SKM-1 (cell line): ENCODE measurements around the gene SWT1.

Experiments
- DNase-seq: peaks from one replicate; lab custom pipeline; 2025; ENCODE audit not compliant: unreplicated experiment; lab: John Stamatoyannopoulos, UW

SWT1 gene, protein sequence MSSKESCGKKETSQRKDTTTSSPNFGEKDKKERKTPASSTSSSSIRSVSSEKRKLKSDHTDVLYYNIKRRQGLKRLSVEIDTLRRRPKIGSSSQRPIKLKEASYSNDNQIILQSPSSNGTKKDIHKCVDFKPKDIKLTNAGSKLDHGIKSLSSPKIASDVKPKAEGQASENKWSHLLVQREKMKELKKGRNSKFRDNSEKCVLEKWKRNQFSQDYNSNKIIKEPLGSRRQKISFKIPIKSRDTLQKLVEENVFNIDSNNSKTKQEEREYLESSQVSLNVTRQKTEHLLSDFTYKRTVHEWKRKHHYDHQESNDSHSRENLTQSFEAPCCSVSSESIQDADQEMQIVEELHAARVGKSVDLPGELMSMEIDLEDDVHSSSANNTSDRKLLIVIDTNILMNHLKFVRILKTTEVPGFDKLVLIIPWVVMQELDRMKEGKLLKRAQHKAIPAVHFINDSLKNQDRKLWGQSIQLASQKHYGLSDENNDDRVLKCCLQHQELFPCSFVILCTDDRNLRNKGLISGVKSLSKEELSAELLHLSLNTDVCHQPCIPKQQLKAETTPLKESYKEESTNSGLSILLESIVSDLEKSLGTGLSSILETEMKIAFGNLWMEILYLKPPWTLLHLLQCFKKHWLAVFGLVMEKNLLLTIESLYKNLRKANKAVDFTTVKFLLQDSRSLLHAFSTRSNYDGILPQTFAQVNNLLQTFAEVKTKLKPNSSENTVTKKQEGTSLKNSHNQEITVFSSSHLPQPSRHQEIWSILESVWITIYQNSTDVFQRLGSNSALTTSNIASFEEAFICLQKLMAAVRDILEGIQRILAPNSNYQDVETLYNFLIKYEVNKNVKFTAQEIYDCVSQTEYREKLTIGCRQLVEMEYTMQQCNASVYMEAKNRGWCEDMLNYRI

DNA sequence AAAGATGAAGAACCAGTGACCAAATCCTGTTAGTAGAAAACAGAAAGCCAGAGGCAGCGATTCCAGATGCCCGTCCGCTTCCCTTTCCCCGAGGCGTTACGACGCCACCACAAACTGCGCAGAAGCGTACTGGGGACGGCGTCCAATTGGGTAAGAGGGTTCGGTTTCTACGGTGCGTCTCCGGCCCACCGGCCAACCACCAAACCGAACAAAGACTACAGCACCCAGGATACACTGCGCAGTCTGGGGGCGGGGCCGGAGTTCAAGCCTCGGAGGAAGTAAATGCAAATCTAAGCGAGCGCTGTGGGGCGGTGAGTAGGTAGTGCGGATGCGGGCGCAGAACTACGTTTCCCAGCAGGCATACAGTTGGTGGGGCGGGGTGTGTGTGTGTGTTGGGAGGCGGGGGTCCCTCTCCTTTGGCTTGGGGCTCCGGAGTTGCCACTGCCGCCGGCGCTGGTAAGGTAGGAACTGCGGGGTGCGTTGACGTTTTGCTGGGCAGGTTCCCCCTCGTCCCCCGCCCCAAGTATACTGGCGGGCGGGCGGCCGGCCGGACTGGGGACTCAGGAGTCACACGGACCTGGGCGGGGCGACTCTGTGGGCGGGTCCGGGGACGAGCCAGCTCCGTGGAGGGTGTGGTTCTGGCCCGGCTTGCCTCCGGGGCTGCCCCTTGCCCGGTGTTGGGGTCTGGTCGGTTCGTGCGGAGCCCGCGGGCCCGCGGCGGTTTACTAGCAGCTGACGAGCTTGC, at the start of gene SWT1, which contains the start of gene TRMT1L:
Gene SWT1, plus strand, starts transcription at position 314 of the 745 bp plus-strand sequence. CDS start 3,675 bp downstream, outside the sequence.
Gene TRMT1L, minus strand, starts transcription at position 100 of the 745 bp plus-strand sequence. CDS start 241 bp downstream, outside the sequence.
- peak; percentile 100 for DNase-seq

DNA sequence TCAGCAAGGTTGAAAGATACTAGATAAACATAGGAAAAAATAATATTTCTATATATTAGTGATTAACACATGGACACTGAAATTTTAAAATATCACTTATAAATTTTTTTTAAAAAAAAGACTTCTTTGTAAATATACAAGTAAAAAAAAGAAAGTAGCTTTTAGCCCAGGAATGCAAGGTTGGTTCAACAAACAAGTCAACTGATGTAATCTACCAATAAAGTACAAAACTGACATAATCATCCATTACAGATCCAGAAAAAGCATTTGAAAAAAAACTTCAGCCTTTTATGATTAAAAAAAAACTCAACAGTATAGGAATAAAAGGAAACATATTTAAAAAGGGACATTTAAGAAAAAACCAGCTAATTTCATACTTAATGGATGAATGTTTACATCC, 48.6 kb upstream of the SWT1 start:
- DNase-seq = no peak

DNA sequence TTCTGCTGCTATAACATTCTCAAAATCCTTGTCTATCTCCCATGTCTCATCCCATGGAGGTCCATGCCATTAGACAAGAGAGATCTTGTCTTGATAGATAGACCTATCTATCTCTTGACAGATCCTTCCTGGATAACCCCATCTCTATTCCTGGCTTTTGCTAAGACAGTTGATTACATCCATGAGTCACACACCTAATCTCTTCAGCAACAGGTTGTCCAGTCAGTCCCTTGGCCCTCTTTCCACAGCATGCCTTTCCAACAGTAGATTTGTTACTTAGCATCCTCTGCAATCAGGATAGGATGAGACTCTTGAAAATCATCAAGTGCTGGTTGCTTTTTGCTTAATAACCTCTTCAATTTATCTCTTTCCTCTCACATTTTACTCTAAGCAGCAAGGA, 46.8 kb upstream of the SWT1 start:
- DNase-seq = no peak

DNA sequence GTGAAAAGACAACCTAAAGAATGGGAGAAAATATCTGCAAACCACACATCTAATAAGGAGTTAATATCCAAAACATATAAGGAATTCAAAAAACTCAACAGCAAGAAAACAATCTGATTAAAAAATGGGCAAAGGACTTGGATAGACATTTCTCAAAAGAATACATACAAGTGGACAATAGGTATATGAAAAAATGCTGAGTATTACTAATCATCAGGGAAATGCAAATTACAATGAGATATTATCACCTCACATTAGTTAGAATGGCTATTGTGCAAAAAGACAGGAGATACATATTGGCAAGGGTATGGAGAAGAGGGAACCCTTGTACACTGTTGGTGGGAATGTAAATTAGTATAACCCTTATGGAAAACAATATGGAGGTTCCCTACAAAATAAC, 45.1 kb upstream of the SWT1 start:
- DNase-seq = no peak

DNA sequence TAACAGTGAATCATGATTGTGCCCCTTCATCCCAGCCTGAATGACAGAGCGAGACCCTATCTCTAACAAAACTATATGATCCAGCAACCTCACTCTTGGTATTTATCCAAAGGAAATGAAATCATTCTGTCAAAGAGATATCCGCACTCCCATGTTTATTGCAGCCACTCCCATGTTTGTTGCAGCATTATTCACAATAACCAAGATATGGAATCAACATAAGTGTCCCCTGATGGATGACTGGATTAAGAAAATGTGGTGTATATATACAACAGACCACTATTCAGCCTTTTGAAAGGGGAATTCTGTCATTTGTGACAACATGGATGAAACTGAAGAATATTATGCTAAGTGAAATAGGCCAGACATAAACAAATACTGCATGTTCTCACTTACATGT, 44.6 kb upstream of the SWT1 start:
- DNase-seq = no peak

DNA sequence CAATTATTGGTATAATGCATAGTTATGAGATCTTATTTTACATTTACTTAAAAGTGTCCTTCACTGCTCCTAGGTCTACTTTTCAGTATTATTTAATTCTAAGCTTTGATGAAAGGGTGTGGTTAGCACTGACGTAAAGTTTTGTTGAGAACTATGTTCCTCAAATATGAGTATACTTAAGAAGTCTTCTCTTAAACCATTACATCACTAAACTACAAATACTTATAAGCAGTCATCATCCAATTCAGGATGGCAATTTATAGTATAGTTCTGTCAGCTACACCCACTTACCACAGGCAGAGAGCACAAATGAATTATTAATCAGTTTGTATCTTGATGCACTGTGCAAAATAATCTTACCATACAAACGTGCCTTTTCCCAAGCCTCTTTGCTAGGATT, 27.3 kb upstream of the SWT1 start:
- no peak for DNase-seq

DNA sequence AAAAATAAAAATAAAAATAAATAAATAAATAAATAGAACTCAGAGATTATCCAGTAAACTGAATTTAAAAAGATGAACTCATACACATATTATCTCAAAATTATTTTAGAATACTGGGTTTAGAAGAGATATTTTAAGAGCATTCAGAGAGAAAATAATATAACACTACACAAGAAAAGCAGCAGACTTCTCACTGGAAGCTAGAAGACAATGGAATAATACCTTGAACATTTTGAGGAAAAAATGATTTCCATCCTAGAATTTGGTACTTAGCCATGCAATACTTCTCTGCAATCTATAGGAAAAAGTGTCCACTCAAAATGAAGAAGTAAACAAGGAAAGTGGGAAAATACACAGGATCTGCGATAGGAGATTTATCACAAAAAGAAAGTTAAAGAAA, 24.4 kb upstream of the SWT1 start:
- no peak for DNase-seq

DNA sequence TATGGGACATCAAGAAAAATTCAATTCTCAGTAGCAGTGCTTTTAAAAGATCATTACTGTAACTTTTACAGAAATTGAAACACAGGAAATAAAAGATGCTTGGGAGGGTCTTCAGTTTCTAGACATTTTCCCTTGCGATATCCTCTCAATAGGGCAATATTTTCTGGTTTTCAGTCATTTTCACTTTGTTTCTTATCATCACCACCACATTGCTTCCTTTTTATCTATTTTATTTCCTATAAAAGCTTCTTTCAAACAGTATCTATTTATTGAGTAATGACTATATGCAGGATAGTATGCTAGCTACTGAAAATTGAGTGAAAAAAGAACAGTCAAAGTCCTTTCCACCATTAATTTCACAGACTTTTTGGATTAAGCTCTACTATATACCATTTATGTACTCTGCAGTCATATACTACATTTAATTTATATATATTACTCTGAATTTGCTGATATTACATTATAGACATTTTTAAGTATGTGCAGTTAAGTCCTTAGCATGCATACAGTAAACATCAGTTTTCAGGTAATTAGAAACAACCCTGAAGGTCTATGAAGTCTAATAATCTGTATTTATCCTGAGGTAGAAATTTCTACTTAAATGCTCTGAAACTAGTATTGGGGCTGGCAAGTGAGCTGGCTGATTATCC, 18.9 kb upstream of the SWT1 start:
- no peak for DNase-seq

DNA sequence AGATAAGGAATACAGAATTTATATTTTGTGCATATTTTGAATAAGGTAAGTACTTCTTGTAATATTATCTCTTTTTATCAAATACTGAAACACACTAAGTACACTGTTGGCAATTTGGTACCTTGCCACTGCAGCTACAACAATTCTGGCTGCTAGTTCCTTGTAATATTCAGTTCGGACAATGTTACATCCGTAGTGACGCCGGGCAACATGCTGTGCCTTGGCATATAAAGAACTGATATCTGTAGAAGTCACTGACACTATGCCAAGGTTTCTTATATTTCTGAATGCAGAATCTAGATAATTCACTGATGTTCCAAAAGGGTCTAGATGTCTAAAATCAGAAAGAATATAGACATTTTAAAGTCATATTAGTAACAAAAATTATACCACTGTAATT, 17.7 kb upstream of the SWT1 start:
- no peak for DNase-seq

DNA sequence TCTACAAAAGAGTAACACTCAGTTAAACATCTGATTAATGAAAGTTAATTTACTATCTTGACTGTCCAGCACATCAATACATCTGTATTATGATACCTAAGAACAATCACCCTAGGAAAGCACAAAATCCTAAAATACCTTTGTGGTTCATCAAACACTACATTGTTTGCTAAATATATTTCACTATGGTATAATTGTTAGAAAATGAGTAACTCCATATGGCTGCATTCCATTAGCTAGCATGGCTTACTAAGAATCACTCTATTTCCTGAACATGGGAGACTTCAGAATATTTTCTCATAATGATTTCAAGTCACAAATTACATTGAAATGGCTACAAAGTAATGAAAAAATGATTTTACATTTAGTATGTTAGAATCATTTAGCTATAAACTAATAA, 12.7 kb upstream of the SWT1 start:
- DNase-seq = no peak

DNA sequence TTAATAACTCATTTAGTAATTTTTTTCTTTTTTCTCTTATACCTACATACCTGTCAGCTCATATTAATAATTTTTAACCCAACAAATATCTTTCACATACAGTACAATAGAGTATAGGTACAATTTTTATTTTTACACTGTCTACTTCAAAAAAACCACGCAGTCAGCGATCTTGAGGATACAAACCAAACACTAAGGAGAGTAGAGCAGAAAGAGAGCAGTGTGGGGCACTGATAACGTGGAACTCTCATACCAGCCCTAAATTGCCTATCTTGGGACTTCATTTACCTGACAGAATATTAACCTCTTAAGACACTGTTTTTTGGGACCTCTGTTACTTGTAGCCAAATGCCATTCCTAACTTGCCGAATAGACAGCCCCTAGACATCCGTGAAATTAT, 5.8 kb upstream of the SWT1 start:
- no peak for DNase-seq

DNA sequence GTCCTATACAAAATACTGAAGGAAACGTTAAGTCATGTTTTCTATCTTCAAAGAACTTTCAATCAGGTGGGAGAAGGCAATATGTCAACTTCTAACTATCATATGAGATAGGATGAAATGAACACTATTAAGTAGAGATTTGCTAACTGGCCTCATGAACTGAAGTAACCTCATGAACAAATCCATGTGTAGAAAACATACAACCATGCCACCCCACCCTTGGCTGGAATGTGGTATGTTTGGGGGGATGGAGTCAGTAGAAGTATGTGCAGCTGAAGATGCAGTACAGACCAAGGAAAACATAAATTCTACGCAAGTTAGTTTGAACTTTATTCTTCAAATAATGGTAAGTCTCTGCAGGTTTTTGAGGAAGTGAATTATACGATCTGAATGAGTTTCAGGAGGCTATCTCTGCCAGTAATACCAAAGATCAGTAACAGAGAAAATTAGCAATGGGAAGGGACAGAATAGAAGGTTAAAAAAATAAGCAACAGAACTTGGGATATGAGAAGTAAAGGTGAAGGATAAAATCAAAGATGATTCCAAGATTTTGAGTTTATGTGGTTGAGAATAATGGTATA, 4.7 kb upstream of the SWT1 start:
- DNase-seq = no peak

DNA sequence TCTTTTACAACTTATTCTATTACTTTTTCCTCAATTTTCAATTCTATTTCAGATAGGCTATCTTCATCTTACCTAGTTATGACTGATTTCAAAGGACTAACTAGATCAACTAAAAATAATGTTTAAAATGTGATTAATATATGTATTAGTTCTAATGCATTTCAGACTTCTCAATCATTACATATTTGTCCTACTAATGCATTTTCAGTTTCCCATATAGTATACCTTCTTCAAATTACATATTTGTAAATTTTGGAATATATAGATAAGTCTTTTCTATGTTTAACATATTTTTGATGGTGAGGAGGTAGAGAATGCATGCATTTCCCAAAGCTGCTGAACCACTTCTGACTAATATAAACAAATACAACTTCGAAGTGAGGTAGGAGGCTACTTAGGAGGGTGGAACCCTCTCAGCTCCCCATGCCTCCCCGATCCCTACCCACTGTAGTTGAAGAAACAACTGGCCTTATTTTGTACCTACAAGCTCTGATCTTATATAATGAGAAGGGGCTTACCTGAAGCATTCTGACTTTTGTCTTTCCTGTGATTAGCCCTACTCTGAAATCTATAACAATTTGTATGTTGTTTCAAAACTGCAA, 2.0 kb upstream of the SWT1 start:
- no peak for DNase-seq

DNA sequence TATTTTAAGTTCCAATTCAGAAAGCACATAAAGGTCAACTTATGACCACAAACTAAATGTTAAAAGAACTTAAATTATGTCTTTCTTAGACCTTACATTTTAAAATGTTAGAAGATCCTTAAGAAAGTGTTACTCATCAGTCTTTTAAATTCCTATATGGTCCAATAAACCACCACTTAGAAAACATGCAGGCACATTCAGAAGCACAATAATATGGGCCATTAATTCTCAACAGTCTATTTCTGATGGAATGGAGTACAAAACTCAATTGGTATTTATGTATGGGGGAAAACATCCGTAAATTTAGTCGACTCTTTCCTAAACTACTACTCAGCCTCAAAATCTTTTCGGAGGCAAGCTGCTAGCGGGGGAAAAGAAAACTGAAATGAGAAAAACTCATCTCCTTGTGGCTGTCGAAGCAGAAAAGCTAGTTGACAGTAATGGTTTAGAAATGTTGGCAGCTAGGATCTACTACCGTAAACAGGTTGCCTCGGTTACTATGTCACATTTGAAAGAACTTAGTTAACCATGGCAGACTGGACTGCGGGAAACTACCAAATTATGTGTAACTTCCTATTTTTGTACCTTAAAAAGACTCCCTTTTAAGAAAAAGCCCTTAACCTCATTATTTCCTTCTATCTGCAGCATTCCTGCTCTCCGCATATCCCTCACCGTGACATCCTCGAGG, 1.2 kb upstream of the SWT1 start:
- peak; percentile 35 for DNase-seq

DNA sequence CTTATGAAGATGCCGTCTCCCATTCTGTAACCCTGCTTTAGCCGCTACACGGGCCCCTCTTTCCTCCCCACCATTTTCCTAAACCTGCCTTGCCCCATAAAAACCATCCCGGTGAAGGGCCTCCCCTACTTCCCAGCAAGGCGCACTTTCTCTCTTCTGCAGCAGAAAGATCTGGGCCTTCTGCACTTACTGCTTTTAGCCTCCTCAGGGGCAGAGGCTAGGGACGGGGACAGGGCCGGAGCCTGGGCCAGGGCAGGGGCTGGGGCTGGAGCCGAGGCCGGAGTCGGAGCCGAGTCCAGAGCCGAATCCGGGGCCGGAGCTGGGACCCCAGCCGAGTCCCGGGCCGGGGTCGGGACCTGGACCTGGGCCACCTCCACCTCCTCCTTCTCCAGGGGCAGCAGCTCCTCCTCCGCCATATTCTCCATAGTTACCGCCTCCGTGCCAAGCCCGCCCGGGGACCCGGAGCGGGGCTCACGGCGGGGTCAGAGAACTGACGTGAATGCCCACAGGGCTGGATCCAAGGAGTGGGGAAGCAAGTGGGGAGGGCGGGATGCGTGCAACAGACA, 596 bp upstream of the SWT1 start:
- no peak for DNase-seq

DNA sequence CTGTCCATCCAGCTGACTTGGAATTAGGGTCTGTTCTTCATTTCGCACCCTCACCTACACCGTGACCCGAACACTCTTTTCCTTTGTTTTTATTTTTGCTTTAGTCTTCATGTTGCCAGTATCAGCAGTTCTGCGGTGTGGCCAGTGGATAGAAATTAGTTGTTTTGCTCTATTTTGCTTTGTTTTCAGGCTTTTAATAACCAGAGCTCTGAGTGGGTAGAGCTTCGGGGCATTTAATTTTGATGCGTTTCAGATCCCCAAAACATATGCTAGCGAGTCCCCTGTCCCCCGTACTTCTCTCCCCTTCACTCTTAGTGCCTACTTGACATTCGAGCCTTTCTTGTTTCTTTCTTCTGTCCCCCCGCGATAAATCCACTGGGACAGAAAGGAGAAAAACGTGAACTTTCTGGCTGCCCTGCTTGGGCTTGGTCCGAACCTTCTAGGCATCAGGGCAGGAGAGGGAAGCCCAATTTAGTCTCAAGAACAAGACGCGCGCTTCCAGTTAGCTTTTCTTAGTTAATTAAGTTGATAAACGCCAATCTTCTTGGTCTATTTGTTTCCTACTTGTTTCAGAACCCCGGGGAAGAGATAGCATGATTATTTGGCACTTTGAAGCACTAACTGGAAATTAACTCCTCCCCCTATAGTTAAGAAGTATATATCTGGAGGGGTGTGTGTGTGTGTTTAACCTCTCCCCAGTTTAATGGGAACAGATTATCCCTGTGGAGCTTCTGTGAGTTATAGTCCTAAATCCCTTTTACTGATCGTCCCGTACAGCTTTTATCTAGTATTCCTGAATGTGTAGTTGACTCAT, 839 bp downstream of the SWT1 start:
- DNase-seq = no peak

DNA sequence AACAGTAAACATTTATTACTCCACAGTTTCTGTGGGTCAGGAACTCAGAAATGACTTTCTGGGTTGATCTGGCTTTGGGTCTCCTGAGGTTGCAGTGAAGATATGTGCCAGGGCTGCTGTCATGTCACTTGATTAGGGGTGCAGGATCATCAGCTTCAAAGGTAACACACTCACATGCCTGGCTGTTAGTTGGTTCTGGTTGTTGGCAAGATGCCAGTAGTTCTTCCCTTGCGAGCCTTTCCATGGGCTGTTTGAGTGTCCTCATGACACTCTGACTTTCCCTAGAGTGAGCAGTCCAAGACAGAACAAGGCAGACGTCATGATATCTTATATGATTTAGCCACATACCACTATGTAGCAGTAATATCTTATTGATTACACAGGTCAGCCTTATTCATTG, 1.8 kb downstream of the SWT1 start:
- DNase-seq = no peak

DNA sequence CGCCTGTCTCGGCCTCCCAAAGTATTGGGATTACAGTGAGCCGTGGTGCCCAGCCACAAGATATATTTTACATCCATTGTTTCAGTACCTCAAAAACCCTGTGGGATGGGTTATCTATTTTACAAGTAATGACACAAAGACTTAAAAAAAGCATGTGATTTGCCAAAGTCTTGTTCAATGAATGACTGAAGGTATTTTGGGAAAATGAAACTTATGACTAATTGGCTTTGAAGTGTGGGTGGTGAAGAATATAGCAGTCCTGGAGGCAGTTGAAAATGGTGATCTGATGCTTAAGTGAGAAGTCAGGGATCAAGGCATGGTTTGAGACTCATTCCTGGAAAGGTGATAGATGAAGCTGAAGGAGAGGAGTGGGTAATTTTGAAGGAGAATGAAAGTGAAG, 3.0 kb downstream of the SWT1 start:
- DNase-seq = no peak
